Esophagus squamous epithelium (tissue), 4 donors: ENCODE data around the gene CTF1.

Experiments used
- POLR2A ChIP-seq, 4 donors: fragments of 450-650 bp; IDR thresholded peaks; one replicate each; pipeline ENCODE4 v1.6.1; 2017; ENCODE audit warnings: antibody characterized with exemption in 4 of 4, mild to moderate bottlenecking in 4 of 4, moderate library complexity in 3 of 4
- TF ChIP-seq, protein P1 (sequence below), 6 experiments: fragments of 450-650 bp in 4 of 6; fragments of 200-600 bp in 2 of 6; sonication (generic) in 2 of 6; IDR thresholded peaks; one replicate each; pipeline ENCODE4 v1.5.1; 2016 to 2019; ENCODE audit warnings: antibody characterized with exemption in 6 of 6, mild to moderate bottlenecking in 4 of 6, moderate library complexity in 4 of 6

- TF ChIP-seq, protein P1, sequence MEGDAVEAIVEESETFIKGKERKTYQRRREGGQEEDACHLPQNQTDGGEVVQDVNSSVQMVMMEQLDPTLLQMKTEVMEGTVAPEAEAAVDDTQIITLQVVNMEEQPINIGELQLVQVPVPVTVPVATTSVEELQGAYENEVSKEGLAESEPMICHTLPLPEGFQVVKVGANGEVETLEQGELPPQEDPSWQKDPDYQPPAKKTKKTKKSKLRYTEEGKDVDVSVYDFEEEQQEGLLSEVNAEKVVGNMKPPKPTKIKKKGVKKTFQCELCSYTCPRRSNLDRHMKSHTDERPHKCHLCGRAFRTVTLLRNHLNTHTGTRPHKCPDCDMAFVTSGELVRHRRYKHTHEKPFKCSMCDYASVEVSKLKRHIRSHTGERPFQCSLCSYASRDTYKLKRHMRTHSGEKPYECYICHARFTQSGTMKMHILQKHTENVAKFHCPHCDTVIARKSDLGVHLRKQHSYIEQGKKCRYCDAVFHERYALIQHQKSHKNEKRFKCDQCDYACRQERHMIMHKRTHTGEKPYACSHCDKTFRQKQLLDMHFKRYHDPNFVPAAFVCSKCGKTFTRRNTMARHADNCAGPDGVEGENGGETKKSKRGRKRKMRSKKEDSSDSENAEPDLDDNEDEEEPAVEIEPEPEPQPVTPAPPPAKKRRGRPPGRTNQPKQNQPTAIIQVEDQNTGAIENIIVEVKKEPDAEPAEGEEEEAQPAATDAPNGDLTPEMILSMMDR (IDR thresholded peaks at IDR 0.05) = no peak
- no peak for TF ChIP-seq POLR2A (IDR thresholded peaks at IDR 0.05)
Measured at GRCh38 chr16:30951750-30952149, 55.3 kb downstream of the CTF1 start.
